22Rv1 (cell line): ENCODE results near the gene STXBP1.

Experiments
- H3K27ac ChIP-seq: fragments of 450-650 bp; 2 replicates; pipeline ENCODE4 v1.5.1; 2017
- CTCF ChIP-seq: fragments of 450-650 bp; IDR thresholded peaks from 2 replicates; pipeline ENCODE4 v1.5.1; 2017; ENCODE audit warnings: mild to moderate bottlenecking
- ZFX ChIP-seq: fragments of 450-650 bp; IDR thresholded peaks from 2 replicates; pipeline ENCODE4 v1.6.1; 2017; ENCODE audit warnings: antibody characterized with exemption, borderline replicate concordance

Gene STXBP1

GRCh38 chr9:127651697-127652610 is 39.9 kb downstream of the STXBP1 start:
- TF ChIP-seq CTCF, result no peak
- TF ChIP-seq ZFX, result no peak
- H3K27ac ChIP-seq, result no peak overlapping the region

- TF ChIP-seq CTCF (no peak), ZFX (no peak)
- no peak overlapping the region for H3K27ac ChIP-seq
These were observed 40.7 kb downstream of the STXBP1 start for GRCh38 chr9:127652733-127653132.

- TF ChIP-seq CTCF (no peak), ZFX (no peak)
- no peak overlapping the region for H3K27ac ChIP-seq
These were observed 42.5 kb downstream of the STXBP1 start for GRCh38 chr9:127654619-127655018.

GRCh38 chr9:127658428-127658827 is 46.4 kb downstream of the STXBP1 start:
- H3K27ac ChIP-seq, result no peak overlapping the region
- no peak for TF ChIP-seq CTCF
- no peak for TF ChIP-seq ZFX

- no peak overlapping the region for H3K27ac ChIP-seq
- no peak for TF ChIP-seq ZFX
- TF ChIP-seq CTCF, result no peak
These were observed 49.0 kb downstream of the STXBP1 start for GRCh38 chr9:127660886-127661741.

- TF ChIP-seq ZFX (no peak), CTCF (no peak)
- H3K27ac ChIP-seq, result no peak overlapping the region
These were observed 50.5 kb downstream of the STXBP1 start for GRCh38 chr9:127662617-127663016.

GRCh38 chr9:127664324-127664677 is 52.2 kb downstream of the STXBP1 start:
- H3K27ac ChIP-seq, result no peak overlapping the region
- TF ChIP-seq ZFX (no peak), CTCF (no peak)
